NCI-H2227 (cell line): ENCODE measurements around the gene HINFP.
"Not testable (repeated sequence)": the region's sequence is repeated elsewhere in the genome, so short reads cannot be mapped to it uniquely, and the experiment has no call there.

ENCODE experiments used
- DNase-seq: peaks from one replicate; lab custom pipeline; 2025; ENCODE audit not compliant: unreplicated experiment; lab: John Stamatoyannopoulos, UW

HINFP gene

GRCh38 chr11:119181677-119182412 is 60.5 kb downstream of the HINFP start:
- no peak for DNase-seq

- DNase-seq: not testable (repeated sequence)
These were observed 63.0 kb downstream of the HINFP start for GRCh38 chr11:119184399-119184798.
